Dermis microvascular lymphatic vessel endothelial cell (primary cell): Measurements from ENCODE around the gene CEP290. TPM values are rescaled to one million over a fixed set of nuclear protein-coding genes. Genes with fewer than 3 reads are reported as not detected.
"Not testable (repeated sequence)": the region's sequence is repeated elsewhere in the genome, so short reads cannot be mapped to it uniquely, and the experiment has no call there.

Experiments used
- DNase-seq, 2 donors: peaks; one replicate each; pipeline versions ENCODE4 v3.0.0 to v3.0.0-alpha.2; 2010; ENCODE audit warnings: low read depth in 2 of 2
- total RNA-seq: library from RNA; depleted of rRNA; stranded (reverse); fragments of >200 nt; gene quantifications from 2 replicates; pipeline ENCODE4 v1.2.1, GENCODE V29; 2014

Gene CEP290
- total RNA-seq, 1 donor from 2014 or later, result 2.8 TPM

DNA sequence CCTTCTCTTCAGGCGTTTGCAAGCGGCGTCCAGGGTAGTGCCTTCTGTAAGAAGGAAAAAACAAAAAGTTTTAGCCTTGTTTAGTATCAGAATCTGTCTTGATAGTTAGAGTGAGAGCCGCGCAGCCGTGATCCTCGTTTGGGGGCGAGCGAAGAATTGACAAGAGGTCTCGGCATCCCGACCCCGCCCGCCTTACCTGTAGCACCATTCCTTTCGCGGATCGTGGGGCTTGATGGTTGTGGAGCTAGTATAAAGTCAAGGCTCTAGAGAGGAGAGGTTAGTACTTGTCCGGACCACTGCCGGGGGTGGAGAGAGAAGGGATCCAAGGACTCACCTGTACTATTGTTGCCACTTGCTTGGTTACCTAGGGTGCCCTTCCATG lies 713 bp upstream of the CEP290 start:
- DNase-seq, result peak in 1 of 2 donors; percentile 1

DNA sequence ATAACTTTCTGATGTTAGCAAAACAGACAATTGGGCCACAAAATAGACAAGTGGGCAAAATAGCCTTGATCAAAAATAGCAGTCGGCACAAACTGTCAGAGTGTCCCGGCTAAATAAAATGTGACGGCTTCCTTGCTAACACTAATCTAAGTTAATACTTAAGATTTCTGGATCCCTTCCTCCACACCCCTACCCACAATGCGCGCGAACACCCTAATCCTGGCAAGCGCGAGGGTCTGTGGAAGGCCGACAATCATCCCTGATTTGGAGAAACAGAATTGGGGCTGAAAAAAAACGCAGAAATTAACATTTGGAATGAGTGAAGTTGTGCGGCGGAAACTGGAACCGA lies 489 bp downstream of the CEP290 start:
- no peak for DNase-seq

DNA sequence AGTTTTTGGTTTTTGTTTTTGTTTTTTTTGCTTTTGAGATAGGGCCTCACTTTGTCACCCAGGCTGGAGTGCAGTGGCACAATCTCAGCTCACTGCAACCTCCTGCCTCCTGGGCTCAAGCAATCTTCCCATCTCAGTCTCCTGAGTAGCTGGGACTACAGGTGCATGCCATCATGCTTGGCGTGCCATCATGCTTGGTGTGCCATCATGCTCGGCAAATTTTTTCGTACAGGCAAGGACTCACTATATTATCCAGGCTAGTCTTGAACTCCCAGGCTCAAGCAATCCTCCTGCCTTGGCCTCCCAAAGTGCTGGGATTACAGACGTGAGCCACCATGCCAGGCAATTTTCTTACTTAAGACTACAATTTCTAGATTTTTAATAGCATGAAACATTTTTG lies 2.2 kb downstream of the CEP290 start:
- not testable (repeated sequence) for DNase-seq

DNA sequence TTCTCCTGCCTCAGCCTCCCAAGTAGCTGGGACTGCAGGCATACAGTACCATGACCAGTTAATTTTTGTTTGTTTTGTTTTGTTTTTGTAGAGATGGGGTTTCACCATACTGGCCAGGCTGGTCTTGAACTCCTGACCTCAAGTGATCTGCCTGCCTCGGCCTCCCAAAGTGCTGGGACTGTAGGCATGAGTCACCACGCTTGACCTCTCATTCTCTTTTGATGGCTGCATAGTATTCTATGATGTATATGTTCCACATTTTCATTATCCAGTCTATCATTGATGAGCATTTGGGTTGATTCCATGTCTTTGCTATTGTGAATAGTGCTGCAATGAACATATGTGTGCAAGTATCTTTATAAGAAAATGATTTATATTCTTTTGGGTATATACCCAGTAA lies 8.7 kb downstream of the CEP290 start:
- DNase-seq, result not testable (repeated sequence)

DNA sequence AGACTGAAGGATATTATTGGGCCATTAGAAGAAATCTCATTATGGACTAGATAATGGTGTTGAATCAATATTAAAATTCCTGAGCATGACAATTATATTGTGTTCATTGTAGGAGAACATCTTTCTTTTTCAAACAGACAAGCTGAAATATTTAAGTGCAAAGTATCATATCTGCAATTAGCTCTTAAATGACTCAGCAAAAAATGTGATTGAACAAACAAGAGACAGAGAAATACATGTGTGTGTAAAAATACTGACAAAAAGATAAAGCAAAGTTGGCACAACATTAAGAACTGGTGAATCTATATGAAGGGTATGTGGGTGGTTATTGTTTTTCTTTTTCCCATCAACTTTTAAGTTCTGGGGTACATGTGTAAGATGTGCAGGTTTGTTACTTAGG lies 9.5 kb downstream of the CEP290 start:
- no peak for DNase-seq

DNA sequence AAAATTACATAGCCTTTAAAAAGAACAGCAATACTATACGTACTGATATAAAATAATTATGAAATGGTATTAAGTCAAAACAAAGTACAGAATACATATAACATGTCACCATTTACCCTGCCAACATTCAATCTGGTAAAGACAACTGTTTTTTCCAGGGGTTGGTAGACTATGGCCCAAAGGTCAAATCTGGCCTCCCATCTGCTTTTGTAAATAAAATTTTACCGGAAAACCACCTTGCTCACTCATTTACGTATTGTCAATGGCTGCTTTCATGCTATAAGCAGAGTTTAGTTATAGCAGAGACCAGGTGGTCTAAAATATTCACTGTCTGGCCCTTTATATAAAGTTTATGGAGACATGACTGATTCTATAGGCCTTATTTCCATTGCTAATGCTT lies 14.0 kb downstream of the CEP290 start:
- DNase-seq, result no peak

DNA sequence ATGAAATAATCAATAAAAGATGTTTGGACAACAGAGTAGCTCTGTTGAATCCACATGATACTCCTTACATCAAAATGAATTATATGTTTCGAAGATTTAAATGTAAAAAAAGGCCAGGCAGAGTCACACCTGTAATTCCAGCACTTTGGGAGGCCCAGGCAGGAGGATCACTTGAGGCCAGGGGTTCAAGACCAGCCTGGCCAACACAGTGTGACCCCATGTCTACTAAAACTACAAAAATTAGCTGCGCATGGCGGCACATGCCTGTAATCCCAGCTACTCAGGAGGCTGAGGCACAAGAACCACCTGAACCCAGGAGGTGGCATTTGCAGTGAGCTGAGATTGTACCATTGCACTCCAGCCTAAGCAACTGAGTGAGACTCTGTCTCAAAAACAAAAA lies 14.8 kb downstream of the CEP290 start:
- no peak for DNase-seq

DNA sequence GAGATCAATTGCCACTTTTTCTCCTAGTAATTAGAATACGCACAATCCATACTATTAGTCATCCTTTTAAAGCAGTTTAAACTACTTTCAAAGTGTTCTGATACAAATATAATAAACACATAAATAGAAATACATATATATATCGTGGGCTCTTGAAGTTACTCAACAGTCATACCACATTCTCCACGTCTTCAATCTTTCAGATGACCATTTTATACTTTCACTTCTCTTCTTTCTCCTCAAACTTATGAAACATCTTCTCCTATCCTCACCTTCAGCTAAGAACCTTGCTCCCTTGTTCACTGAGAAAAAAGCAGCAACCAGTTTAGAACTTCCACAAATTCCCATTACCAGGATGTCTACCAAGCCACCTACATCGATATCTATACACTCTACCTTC lies 19.2 kb downstream of the CEP290 start:
- no peak for DNase-seq

DNA sequence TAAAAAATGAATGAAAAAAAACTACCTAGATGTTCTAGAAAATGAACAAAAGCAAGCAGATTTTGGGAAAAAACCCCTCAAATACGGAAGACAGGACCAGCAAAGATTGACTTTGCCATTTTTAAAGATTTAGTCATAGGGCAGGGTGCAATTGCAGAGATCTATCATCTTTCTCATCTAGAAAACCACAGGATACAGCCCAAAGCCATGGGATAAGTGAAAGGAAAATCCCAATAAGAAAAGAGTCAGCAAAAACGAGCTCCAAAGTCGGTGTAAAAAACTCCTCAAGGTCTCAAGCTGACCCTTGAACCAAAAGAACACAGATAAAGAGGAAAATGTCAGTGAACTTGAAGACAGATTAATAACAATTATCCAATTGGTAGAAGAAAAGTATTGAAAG lies 28.0 kb downstream of the CEP290 start:
- no peak for DNase-seq

DNA sequence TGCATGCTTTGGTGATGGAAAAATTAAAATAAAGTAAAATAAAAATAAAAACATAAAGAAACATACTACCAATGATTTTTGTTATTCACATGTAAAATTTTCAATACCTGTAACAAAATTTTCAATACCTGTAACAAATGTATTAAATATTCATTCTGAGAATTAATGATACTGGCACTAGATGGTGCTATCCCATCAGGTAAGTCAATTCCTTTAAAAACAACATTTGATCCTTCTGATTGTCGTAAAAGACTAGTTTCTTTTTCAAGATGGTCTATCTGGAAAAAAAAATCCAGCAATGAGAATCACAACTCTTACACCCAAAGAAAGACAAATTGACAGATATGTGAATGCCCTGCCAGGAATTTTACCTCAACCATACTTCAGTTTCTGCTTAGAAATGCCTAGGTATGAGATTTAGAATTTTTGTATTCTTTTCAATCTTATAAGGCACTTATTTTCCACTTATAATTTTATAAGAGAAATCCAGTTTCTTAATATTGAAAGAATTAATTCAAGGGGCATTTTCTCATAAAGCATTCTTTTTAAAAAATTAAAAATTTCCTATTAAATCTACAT lies 30.7 kb downstream of the CEP290 start:
- DNase-seq, result peak; percentile 50 to 65

DNA sequence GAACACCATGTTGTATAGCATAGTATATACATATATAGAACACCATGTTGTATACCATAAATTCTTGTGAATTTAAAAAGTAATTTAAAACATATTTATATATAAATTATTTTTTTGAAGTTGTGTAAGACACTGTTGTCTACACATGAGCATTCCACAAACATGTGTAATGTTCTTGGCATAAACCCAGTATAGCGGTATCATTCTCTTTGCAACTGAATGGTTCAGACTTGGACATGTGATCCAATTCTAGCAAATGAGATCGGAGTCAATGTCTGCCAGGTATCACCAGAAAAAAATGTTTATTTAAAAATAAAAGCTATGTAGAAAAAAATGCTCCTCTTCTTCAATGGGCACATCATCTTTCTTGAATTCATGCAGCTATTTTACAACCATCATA lies 33.9 kb downstream of the CEP290 start:
- no peak for DNase-seq

DNA sequence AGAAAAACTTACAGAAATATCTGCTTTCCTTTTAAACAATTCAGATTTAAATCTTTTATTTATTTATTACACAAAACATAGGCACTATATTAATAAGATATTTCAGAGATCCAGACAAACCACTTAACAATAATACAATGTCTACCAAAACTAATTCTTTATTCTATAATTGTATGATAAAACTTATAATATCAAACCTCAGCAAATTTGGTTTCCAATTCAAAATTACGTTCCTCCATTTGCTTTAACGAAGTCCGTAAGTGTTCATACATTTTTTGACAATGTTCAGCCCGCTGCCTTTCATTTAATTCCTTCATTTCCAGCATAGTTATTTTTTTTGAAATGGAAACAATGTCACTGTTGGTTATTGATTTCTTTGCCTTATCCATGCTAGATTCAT lies 48.3 kb downstream of the CEP290 start:
- no peak for DNase-seq

DNA sequence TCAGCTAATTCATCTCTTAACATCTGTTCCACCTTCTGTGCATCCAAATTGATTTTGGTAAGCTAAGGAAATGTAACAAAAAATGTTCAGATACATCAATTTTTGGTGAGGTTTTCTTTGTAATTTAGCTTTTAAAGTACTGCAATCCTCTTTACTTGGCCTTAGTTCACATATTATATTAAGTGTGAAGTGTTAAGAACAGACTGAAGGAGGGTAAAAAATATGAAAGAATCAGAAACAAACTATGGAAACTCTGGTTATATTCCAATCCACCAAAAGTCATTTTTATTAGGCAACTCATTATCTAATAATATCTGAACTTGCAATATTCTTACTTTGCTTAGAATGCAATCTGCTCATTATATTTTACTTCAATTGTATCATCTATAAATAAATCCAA lies 49.1 kb downstream of the CEP290 start:
- no peak for DNase-seq

DNA sequence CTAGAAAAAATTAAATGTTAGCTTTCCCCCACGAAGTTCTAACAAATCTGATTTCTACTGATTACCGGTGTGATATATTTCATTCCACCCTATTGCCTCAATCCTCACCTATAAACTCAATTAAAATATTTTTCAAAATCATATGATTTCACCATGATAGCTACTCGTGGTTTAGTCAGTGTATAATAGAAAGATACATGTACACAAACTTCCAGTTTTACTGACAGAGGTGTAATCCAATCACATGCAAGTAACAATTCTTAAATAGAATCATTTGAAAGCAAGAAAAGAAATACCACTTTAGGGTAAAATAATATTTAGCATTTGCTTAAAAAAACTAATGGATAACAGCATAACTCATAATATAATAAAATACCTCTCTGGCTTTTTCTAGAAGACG lies 57.7 kb downstream of the CEP290 start:
- DNase-seq, result no peak

DNA sequence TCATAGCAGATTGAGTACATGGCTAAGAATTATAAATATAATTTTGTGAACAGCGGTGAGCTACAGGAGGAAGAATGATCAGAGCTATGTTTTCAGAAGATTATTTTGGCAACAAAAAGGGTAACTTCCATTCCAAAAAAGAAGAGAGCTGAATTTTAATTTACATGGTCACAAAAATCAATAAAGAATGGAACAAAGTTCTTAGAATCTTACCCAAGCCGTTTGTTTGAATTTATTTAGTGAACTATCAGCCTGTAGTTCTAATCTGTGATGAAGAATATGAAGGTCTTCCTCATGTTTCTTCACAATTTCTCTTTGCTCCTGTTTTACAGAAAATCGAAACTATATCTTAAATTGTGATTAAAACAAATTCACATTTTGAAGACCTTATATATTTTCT lies 58.3 kb downstream of the CEP290 start:
- DNase-seq, result no peak

DNA sequence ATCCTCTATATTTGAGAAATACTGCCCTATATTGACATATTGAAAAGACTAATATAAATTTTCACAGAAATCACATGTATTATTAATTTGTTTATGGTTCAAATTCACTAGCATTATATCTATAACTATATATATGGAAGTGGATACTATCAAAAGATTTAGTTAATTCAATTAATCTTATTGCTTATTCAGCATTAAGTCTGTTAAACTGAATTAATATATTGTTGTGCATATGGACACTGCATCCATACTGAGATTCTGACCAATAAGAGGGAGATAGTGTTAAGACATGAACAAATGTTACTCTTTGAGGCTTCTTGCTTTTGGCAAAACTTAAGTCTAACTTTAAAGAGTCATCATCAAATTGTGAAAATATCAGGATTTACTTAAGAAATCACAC lies 60.6 kb downstream of the CEP290 start:
- DNase-seq, result no peak

DNA sequence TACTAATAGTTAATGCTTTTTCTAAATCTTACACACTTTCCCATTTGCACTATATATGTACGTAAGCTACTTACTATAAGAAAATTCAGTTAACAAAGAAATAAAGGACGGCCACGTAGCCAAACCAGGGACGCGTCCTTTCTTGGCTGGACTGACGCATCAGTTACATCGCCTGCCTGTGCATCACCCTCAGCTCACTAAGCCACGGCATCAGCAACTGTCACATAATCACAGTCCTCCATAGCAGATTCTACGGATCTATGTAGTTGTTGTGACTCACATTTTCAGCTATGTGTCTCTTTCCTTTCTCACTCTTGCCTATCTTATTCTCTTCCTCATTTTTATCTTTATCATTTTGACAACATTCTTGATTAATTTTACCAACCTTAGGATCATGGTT lies 74.6 kb downstream of the CEP290 start:
- DNase-seq, result no peak

DNA sequence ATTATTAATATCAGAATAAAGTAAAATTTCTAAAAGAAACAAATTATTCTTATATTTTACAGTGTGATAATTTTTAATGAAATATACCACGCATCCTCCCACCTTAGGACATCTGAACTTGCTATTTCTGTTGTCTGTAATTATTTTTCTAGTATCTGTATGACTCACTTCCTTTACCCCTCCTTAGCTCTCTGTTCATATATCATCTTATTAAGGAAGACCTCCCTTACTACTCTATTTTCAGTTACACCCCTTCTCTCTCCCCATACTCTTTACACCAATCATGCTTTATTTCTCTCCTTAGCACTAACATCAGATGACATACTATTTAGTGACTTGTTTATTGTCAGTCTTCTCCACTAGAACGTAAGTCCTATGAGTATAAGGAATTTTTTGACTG lies 78.5 kb downstream of the CEP290 start:
- no peak for DNase-seq

DNA sequence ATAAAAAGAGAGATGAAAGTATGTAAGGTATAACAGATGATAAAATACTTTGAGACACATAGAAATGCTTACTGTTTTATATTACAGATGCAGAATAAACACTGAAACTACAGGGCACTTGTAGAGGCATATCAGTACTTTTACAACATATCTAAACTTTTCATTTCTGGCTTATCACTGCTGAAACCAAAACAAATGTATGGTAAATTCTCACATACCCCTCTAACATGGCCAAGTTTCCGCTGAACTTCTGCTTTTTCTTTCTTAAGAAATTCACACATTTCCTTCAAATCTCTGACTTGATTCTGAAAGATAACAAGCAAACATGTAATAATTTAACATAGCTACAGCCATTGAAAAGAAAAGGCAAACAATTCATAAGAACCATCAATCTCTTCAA lies 79.4 kb downstream of the CEP290 start:
- no peak for DNase-seq

DNA sequence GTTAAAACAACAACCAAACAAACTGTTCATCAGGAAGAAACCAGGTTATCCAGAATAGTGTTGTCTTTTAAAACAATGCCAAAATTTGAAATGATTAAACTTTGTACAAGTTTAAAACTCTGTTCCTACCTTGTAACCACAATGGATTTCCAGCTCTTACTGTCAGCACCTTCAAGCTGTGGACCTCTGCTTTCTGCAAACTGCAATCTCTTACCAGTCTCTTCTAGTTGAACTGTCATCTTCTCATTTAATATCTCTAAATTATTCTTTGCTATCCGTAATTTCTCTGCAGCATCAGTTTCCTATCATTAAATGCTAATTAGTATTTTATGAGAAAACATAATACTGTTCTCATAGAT lies 83.2 kb downstream of the CEP290 start:
- DNase-seq, result no peak

DNA sequence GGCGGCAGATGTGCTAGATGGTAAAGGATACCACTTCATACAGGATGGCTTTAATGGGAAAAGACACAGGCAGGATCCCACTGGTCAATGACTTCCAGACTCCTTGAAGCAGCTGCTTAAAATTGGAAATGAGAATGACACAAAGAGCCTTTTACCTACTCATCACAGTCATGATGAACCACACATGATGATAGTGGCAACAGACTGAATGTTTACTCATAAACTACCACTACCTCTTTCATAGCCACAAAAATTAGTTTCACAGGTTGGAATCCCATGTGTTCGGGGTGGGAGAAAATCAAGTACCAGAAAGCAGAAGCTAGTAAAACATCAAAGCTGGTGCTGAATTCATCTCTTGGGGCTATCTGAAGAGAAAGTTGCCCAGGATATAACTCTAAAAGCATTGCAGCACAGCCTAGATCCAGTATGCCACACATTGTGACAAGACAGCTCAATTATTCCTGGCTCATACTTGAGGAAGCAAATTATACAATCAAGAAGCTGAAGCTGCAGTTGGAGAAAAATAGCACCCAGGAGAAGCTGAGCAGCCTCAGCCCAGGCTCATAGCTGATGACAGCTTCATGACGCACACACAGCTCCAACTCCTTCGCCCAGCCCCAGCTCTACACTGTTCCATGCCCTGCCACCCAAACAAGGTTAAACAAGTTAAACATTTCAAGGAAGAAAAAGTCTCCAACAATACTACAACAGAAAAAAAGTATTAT lies 83.7 kb downstream of the CEP290 start:
- DNase-seq, result no peak

DNA sequence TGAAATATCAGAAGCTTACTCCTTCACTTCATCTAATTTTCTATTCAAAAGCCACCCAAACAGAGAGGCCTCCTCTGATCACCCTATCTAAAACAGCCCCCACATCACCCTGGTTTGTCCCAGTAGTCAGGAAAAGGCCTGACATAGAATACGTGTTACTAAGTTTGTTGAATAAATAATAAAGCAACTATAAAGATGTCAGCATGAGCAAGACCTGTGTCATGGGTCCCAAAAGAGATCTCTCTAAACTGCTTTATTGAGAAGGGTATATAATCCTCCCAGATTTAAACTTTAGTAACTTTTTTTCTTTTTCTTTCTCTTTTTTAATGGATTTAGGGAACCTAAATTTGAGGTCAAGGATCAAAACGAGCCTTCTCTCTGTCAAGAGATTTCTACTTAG lies 85.3 kb downstream of the CEP290 start:
- DNase-seq, result no peak

DNA sequence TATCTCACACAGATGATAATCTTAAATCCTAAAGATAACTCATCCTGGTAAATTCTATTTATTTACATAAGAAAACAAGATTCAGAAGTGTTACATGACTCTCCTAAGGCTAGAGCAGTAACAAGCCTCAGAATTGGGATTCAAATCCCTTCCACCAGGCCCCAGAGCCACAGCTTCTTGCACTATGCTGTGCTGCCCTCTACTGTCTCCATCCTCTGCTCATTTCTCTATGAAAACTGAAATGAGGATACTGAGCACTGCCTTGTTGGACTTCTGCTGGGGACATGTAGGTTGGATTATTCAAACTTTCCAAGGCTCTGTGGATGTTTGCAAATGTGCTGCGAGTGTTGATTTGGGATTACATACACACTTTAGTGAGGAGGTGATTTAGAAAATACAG lies 89.2 kb downstream of the CEP290 start:
- peak; percentile 32 to 36 for DNase-seq

DNA sequence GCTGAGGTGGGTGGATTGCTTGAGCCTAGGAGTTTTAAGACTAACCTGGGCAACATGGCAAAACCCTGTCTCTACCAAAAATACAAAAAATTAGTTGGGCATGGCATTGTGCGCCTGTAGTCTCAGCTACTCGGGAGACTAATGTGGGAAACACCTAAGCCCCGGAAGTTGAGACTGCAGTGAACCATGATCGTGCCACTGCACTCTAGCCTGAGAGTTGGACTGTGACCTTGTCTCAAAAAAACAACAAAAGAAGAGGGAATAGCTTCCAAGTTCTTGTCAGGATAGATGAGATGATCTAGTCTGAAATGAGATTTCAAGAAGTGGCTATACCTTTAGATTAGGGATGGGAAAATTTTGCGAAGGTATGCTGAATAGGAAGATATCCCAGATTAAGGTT lies 97.9 kb downstream of the CEP290 start:
- no peak for DNase-seq
